ENCODE measurements around the gene CARMIL1. TPM values are rescaled to one million over a fixed set of nuclear protein-coding genes. Genes with fewer than 3 reads are reported as not detected.

The CARMIL1 gene
- total RNA-seq, 4 donors from 2014 or later: 11.8 to 23.2 (median 17.1) TPM

- no peak overlapping the region for H3K4me3 ChIP-seq
- no peaks in the 10 kb centered on the region for H3K4me1 ChIP-seq
- no peak for DNase-seq
- TF ChIP-seq, protein P1, sequence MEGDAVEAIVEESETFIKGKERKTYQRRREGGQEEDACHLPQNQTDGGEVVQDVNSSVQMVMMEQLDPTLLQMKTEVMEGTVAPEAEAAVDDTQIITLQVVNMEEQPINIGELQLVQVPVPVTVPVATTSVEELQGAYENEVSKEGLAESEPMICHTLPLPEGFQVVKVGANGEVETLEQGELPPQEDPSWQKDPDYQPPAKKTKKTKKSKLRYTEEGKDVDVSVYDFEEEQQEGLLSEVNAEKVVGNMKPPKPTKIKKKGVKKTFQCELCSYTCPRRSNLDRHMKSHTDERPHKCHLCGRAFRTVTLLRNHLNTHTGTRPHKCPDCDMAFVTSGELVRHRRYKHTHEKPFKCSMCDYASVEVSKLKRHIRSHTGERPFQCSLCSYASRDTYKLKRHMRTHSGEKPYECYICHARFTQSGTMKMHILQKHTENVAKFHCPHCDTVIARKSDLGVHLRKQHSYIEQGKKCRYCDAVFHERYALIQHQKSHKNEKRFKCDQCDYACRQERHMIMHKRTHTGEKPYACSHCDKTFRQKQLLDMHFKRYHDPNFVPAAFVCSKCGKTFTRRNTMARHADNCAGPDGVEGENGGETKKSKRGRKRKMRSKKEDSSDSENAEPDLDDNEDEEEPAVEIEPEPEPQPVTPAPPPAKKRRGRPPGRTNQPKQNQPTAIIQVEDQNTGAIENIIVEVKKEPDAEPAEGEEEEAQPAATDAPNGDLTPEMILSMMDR (IDR thresholded peaks at IDR 0.05): no peak
- TF ChIP-seq POLR2A (IDR thresholded peaks at IDR 0.05): no peak
- H3K36me3 ChIP-seq: no peaks in the 10 kb centered on the region
- H3K9me3 ChIP-seq: no peaks in the 10 kb centered on the region
- intact Hi-C loops (cut with DNase I; ENCODE audit: low total_unique reads): no loop called here
- no peak overlapping the region for H3K27ac ChIP-seq
- H3K27me3 ChIP-seq: no peaks in the 10 kb centered on the region
Observed at GRCh38 chr6:25462235-25462897, 183.2 kb downstream of the CARMIL1 start.

DNA sequence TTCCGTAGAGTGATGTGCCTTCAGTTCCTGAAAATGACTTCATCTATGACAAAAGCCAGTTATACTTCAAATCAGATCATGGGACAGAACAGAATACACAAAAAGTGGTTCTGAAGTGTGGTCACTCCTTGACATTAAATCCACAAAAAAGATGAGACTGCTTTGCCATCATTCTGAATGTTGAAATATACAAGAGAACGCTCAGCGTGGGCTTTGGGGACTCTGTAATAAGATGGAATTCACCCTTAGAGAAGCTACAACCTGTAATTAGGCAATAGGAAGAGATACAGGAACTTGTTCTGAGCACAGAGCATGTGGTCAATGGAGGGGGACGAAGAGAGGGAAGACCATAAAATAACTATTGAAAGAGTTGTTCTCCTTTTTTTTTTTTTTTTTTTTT, 184.3 kb downstream of the CARMIL1 start:
- no peaks in the 10 kb centered on the region for H3K27me3 ChIP-seq
- no peak for DNase-seq
- H3K4me1 ChIP-seq: no peaks in the 10 kb centered on the region
- H3K4me3 ChIP-seq: no peak overlapping the region
- no peak overlapping the region for H3K27ac ChIP-seq
- H3K36me3 ChIP-seq: no peaks in the 10 kb centered on the region
- no peak for TF ChIP-seq POLR2A (IDR thresholded peaks at IDR 0.05)
- no peaks in the 10 kb centered on the region for H3K9me3 ChIP-seq
- intact Hi-C loops (cut with DNase I; ENCODE audit: low total_unique reads): no loop called here

GRCh38 chr6:25464225-25464624, 185.1 kb downstream of the CARMIL1 start:
- intact Hi-C loops (cut with DNase I; ENCODE audit: low total_unique reads): no loop called here
- no peak overlapping the region for H3K4me3 ChIP-seq
- DNase-seq: no peak
- no peaks in the 10 kb centered on the region for H3K9me3 ChIP-seq
- TF ChIP-seq POLR2A (IDR thresholded peaks at IDR 0.05): no peak
- TF ChIP-seq, protein P1 (IDR thresholded peaks at IDR 0.05): no peak
- H3K27me3 ChIP-seq: no peaks in the 10 kb centered on the region
- H3K27ac ChIP-seq: no peak overlapping the region
- H3K4me1 ChIP-seq: no peaks in the 10 kb centered on the region
- H3K36me3 ChIP-seq: no peaks in the 10 kb centered on the region

GRCh38 chr6:25465941-25466340, 186.8 kb downstream of the CARMIL1 start:
- Histone ChIP-seq H3K27me3 (no peaks in the 10 kb centered on the region), H3K4me3 (no peak overlapping the region), H3K9me3 (no peaks in the 10 kb centered on the region), H3K4me1 (no peaks in the 10 kb centered on the region), H3K27ac (no peak overlapping the region), H3K36me3 (no peaks in the 10 kb centered on the region)
- TF ChIP-seq POLR2A (IDR thresholded peaks at IDR 0.05): no peak
- TF ChIP-seq, protein P1 (IDR thresholded peaks at IDR 0.05): no peak
- DNase-seq: no peak
- intact Hi-C loops (cut with DNase I; ENCODE audit: low total_unique reads): no loop called here

DNA sequence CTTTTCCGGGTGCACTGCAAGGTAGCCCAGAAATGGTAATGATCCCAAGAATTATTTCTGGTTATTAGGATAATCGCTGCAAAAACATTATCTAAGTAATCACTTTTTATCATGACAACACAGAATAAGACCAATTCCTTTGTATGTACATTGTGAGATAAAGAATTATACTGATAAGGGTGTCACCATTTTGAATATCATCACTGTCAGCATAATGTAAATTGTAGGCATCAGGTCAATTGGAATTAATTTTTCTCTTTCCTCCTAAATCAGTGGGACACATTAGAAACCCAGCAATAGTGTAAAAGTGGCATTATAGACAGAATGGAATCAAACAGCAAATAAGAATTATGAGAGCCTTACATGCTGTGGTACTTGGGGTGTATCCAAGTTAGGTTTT, 189.7 kb downstream of the CARMIL1 start:
- Histone ChIP-seq H3K9me3 (no peaks in the 10 kb centered on the region), H3K36me3 (no peaks in the 10 kb centered on the region), H3K27ac (no peak overlapping the region), H3K4me3 (no peak overlapping the region), H3K27me3 (no peaks in the 10 kb centered on the region), H3K4me1 (no peaks in the 10 kb centered on the region)
- TF ChIP-seq, protein P1 (IDR thresholded peaks at IDR 0.05): no peak
- no peak for TF ChIP-seq POLR2A (IDR thresholded peaks at IDR 0.05)
- no peak for DNase-seq
- intact Hi-C loops (cut with DNase I; ENCODE audit: low total_unique reads): no loop called here
